Activated CD8-positive, alpha-beta memory T cell treated with anti-CD3 and anti-CD28 coated beads, Interleukin-2, amount 50 U/mL, for 48 hours (primary cell): ENCODE results near the gene UBA1.

ENCODE experiments used
- DNase-seq: peaks from one replicate; pipeline ENCODE4 v3.0.0-alpha.2; 2020

The UBA1 gene

GRCh38 chrX:47170861-47171692, 22.6 kb upstream of the UBA1 start:
- no peak for DNase-seq

- DNase-seq: no peak
Observed at GRCh38 chrX:47171996-47172395, 21.6 kb upstream of the UBA1 start.

DNA sequence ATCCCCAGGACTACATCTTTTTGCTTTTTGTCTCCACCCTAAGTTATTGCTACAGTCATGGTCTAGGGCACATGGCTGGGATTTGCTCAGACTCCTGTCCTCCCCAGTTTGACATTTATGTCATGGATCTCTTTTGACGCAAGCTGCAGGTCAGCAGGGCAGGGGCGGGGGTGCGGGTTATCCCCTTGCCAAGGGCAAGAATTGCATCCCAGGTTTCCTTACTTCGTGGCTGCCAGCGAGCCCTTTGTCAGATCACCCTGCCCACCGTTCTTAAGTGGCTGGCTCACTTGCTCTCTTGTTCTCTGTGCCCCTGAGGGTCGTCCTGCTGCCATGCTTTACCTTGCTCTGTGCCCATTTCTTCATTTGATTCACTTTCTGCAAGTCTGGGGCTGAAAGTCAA, 21.1 kb upstream of the UBA1 start:
- DNase-seq: no peak

DNA sequence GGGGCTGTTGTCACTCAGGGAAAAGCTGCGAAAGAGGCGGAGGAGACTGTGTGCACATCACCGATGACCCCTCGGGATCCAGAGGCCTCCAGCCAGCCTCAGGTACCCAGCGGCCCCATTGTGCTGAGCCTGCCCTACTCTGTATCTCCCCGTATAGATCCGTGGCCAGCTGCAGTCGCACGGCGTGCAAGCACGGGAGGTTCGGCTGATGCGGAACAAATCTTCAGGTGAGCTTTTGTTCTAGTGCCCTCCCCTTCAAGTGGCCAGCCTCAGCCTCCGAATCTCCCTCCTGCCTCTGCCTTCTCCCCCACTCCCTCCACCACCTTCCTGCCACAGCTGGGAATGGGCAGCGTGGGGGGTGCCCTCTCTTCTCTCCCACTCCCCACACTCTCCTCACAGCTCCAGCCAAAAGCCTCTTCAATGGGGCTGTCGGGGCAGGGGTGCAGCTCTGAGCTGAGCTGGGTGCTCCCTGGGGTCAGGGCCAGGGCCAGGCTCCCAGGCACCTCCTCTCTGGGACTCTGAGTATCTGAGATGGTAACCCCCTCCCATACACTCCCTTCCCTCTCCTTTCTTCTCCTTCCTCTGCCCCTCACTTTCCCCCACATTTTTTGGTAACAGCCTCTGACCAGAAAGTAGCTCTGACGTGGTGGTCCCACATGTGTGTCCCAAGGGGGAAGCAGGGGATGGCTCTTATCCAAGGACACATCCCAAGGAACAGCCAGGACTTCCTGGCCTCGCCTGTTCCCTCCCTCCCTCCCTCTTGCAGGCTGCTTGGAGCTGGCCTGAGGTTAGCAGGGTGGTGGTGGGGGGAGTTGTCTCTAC, 20.4 kb upstream of the UBA1 start:
- DNase-seq: no peak

DNA sequence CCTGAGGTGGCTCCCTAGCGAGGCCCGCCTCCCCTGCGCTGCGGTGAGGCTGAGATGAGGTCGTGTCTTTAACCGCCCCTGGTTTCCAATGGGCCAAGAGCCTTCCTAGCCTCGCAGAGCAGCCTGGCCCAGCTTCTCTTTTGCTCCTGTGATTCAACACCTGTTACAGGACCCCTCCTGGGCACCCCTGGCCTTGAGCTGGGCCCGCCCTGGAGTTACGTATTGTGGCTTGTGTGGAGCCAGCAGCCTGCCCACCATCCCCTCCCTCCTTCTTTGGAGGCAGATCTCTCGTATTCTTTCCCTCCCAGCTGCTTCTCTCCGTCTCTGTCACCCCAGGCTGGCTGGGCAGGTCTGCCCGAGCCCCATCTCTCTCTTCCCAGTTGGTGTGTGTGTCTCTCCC, 19.3 kb upstream of the UBA1 start:
- DNase-seq: no peak

GRCh38 chrX:47174846-47175587, 18.6 kb upstream of the UBA1 start:
- no peak for DNase-seq

GRCh38 chrX:47175588-47175980, 18.0 kb upstream of the UBA1 start:
- DNase-seq: no peak

DNA sequence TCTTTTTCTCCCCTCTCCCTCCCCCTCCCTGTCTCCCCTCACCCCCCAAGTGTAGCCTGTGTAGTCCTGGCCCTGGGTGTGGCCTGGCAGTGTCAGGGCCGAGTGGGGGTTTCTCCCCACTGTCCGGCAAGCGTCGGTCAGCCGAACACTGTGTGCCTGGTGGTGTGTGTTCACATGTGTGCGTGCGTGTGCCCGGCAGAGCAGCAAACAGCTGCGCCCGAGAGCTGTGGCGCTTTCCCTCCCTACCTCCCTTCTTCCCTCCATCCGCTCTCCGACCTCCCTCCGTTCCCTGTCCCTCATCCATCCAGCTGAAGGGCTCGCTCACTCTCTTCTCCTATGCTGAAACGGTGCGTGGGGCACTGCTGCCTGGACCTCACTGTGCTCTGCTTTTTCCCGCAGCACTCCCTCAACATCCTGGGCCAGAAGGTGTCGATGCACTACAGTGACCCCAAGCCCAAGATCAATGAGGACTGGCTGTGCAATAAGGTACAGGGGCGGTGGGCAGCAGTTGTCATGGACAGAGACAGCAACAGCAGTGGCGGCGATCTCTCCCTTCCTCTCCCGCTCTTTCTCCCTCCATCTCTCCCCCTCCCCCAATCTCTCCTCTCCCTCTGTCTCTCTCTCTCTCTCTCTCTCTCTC, 17.4 kb upstream of the UBA1 start:
- DNase-seq: no peak

- no peak for DNase-seq
Observed at GRCh38 chrX:47177079-47177478, 16.6 kb upstream of the UBA1 start.

DNA sequence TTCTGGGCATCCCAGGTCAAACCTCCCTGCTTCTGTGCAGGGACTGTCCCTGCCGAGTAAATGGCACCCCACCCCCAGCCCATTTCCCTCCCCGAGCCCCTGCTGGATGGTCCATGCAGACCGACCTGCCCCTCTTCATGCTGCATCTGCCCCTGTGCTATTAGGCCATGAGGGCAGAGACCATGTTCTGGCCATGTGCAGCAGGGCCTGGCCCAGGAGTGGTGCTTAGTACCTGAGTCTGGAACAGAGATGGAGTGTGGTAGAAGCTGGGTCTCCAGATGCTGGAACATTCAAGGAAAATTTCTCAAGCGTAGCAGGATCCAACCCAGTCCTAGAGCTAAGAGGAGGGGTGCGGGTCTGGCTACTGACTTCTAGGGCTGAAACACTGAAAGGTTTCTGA, 15.3 kb upstream of the UBA1 start:
- DNase-seq: no peak

- no peak for DNase-seq
Observed at GRCh38 chrX:47179221-47179927, 14.3 kb upstream of the UBA1 start.

- DNase-seq: no peak
Observed at GRCh38 chrX:47179928-47180255, 13.7 kb upstream of the UBA1 start.

DNA sequence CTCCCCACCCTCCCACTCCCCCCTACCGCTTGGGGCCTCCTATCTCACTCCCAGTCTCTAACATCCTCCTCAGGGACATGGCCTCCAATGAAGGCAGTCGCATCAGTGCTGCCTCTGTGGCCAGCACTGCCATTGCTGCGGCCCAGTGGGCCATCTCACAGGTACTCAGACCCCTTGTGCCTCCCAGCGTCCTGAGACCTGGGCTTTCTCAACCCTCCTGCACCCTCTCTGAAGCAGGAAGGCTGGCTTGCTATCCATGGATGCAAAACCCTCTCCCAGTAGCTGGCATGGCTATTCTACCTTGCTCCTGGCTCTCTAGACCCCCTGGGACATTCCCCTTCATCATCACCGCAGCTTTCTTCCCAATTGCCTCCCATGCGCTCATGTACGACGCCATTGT, 13.3 kb upstream of the UBA1 start:
- DNase-seq: no peak

GRCh38 chrX:47181301-47181700, 12.3 kb upstream of the UBA1 start:
- no peak for DNase-seq

DNA sequence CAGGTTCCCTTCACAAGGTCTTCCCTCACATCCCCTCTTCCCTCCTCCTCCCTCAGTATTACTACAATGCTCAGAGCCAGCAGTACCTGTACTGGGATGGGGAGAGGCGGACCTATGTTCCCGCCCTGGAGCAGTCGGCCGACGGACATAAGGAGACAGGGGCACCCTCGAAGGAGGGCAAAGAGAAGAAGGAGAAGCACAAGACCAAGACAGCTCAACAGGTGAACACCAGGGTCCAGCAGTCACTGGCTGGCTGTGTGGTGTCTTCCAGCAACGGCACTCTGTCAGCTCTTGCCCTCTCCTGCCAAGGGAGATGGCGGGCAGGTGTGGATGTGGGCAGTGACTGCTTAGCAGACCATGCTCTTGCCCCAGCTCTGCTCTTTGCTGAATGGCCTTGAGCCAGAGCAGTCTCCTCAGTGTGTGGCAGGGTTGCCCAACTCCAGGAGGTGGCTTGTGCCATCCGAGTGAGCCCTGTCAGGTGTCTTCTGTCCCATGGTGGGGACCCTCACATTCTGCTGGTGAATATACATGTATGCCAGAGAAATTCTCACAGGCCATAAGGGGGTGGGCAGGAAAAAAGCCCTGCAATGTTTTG, 11.4 kb upstream of the UBA1 start:
- DNase-seq: no peak

DNA sequence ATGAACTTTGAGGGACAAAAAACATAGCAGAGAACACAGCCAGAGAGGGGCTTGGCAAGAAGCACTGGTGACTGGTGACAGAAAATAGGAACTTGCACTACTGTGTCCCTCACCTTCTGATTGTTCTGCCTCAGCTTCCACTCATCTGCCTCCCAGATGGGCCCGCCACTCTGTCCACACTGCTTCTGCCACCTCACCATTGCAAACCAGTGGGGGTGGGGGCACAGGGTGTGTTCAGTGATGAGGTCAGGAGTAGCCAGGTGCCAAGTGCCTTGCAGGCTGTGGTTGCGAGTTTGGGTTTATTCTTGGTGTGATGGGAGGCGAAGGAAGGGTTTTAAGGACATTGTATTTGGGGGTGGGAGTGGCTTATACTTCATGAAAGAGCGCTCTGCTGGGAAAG, 9.1 kb upstream of the UBA1 start:
- no peak for DNase-seq

DNA sequence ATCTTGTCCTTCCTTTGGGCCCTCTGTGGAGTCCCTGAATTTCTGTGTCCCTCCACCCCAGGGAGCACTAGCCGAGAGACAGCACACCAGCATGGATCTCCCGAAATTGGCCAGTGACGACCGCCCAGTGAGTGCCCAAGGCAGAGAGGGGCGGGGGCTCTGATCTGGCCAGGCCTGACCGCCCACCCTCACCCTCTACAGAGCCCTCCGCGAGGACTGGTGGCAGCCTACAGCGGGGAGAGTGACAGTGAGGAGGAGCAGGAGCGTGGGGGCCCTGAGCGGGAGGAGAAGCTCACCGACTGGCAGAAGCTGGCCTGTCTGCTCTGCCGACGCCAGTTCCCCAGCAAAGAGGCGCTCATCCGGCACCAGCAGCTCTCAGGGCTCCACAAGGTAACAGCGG, 8.4 kb upstream of the UBA1 start:
- DNase-seq: no peak

- no peak for DNase-seq
Observed at GRCh38 chrX:47186096-47186740, 7.4 kb upstream of the UBA1 start.

DNA sequence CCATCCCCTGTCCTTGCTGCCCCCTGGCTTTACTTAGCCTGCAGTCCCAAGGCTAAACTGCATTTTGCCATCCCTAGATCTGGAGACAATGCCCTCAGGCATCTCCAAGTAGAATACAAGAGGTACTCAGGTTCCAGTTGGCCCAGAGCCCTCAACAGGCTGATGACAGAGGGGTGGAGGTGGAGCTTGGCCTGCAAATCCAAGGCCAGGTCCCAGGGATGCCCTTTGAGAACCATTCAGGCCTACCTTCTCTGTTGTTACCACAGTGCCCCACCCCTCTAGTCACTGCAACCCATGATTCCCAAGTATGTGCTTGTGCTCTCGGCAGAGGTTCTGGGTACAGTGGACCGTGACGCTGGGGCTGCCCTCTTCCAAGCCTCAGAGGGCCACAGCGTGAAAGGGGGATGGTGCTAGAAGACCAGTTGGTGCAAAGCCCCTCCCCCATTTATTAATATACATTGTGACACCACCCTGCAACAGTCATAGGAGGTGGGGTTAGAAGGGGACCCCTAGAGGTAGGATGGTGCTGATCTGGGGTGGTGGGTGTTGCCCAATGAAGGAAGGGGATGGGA, 6.4 kb upstream of the UBA1 start:
- no peak for DNase-seq

GRCh38 chrX:47189906-47190305, 3.7 kb upstream of the UBA1 start:
- no peak for DNase-seq
